Fibroblast of lung (primary cell): ENCODE data around the gene COG5. TPM values are rescaled to one million over a fixed set of nuclear protein-coding genes. Genes with fewer than 3 reads are reported as not detected.

Experiments
- DNase-seq, 2 donors: peaks; one replicate each; pipeline versions ENCODE4 v3.0.0 to v3.0.0-alpha.2; 2010; ENCODE audit warnings: low read depth in 2 of 2
- H2AFZ ChIP-seq: 2 replicates; pipeline ENCODE4 v1.5.1; 2012; ENCODE audit warnings: low read length, control low read depth, inconsistent platforms
- H3K27ac ChIP-seq: 2 replicates; pipeline ENCODE4 v1.5.1; 2011; ENCODE audit warnings: low read length, control low read depth; ENCODE audit not compliant: insufficient read depth
- H3K27me3 ChIP-seq: 2 replicates; pipeline ENCODE4 v1.5.1; 2011; ENCODE audit warnings: mild to moderate bottlenecking, low read length; ENCODE audit not compliant: control insufficient read depth, insufficient read depth
- H3K36me3 ChIP-seq: 2 replicates; pipeline ENCODE4 v1.5.1; 2011; ENCODE audit warnings: low read length; ENCODE audit not compliant: control insufficient read depth, insufficient read depth
- H3K4me1 ChIP-seq: 2 replicates; pipeline ENCODE4 v1.5.1; 2011; ENCODE audit warnings: low read length; ENCODE audit not compliant: control insufficient read depth, insufficient read depth; ENCODE audit errors: extremely low read depth
- H3K4me2 ChIP-seq: 2 replicates; pipeline ENCODE4 v1.5.1; 2011; ENCODE audit warnings: low read length, control low read depth; ENCODE audit not compliant: insufficient read depth; ENCODE audit errors: extremely low read depth
- H3K4me3 ChIP-seq, 4 experiments: fragments of 200-600 bp in 1 of 4; sonication (generic) in 1 of 4; replicated peaks in 1 of 4; 2 replicates each; pipeline ENCODE4 v1.5.1; 2011 to 2016; ENCODE audit warnings: low read length in 4 of 4, low read depth in 3 of 4, mild to moderate bottlenecking in 3 of 4, control low read depth in 2 of 4, inconsistent platforms in 1 of 4, mixed read lengths in 1 of 4; ENCODE audit not compliant: insufficient read depth in 1 of 4; ENCODE audit errors: control extremely low read depth in 1 of 4
- H3K79me2 ChIP-seq: 2 replicates; pipeline ENCODE4 v1.5.1; 2012; ENCODE audit warnings: mild to moderate bottlenecking, low read length, inconsistent platforms; ENCODE audit not compliant: control insufficient read depth, insufficient read depth
- H3K9ac ChIP-seq: 2 replicates; pipeline ENCODE4 v1.5.1; 2011; ENCODE audit warnings: mild to moderate bottlenecking, low read length, control low read depth; ENCODE audit not compliant: insufficient read depth
- H3K9me3 ChIP-seq: 2 replicates; pipeline ENCODE4 v1.5.1; 2012; ENCODE audit warnings: low read depth, low read length; ENCODE audit not compliant: control insufficient read depth, insufficient read depth
- H4K20me1 ChIP-seq: 2 replicates; pipeline ENCODE4 v1.5.1; 2011; ENCODE audit warnings: low read length; ENCODE audit not compliant: control insufficient read depth, insufficient read depth; ENCODE audit errors: extremely low read depth
- EZH2 ChIP-seq: IDR thresholded peaks from 2 replicates; pipeline ENCODE4 v1.5.1; 2012; ENCODE audit warnings: low read length, control low read depth, mild to moderate bottlenecking; ENCODE audit errors: missing control alignments
- polyA minus RNA-seq: library from RNA; depleted of rRNA, polyadenylated mRNA; stranded (reverse); fragments of >200 nt; gene quantifications from 2 replicates; pipeline ENCODE4 v1.2.3, GENCODE V29; 2011; ENCODE audit warnings: low replicate concordance
- polyA plus RNA-seq, 2 donors: library from polyadenylated mRNA; depleted of rRNA in 1 of 2; stranded (reverse) in 1 of 2; unstranded in 1 of 2; fragments of >200 nt; gene quantifications; 2 replicates each; pipeline ENCODE4 v1.2.1, GENCODE V29; 2011 to 2012; ENCODE audit warnings: missing spikeins in 1 of 2
- total RNA-seq: library from RNA; depleted of rRNA; stranded (reverse); fragments of >200 nt; gene quantifications from 2 replicates; pipeline ENCODE4 v1.2.1, GENCODE V29; 2014
- TF ChIP-seq, protein P1 (sequence below), 2 donors: IDR thresholded peaks in 1 of 2; conservative IDR thresholded peaks in 1 of 2; 1 replicate in 1 of 2; 2 replicates in 1 of 2; pipeline ENCODE4 v1.5.1; 2011 to 2012; ENCODE audit warnings: low read length in 2 of 2, control low read depth in 1 of 2, inconsistent platforms in 1 of 2, low read depth in 1 of 2, mild to moderate bottlenecking in 1 of 2

The COG5 gene
- total RNA-seq (28.2 and 34.5 TPM in 2 replicates), polyA plus RNA-seq (32.7 and 40.3 TPM in 2 replicates), polyA minus RNA-seq (9.8 and 17.0 TPM in 2 replicates)
- polyA plus RNA-seq (2012): 20.1 and 26.4 TPM in 2 replicates

GRCh38 chr7:107563775-107564552 lies at the start of gene COG5, which contains the start of gene DUS4L:
Gene COG5 (minus strand): TSS chr7:107563920. CDS start chr7:107563896, 24 bp downstream.
Gene DUS4L (plus strand): TSS chr7:107563971. CDS start chr7:107567071, 3,100 bp downstream.
- Histone ChIP-seq H3K9ac (peak within 1 kb of the TSS; percentile 96), H3K36me3 (no peaks in the 10 kb centered on the region), H3K27me3 (no peaks in the 10 kb centered on the region), H3K4me3 (peak within 1 kb of the TSS; percentile 83 to 99 (median 91)), H3K4me2 (peak within 1 kb of the TSS; percentile 93), H3K79me2 (peaks cover 8% of the 10 kb centered on the region), H4K20me1 (no peaks in the 10 kb centered on the region), H3K4me1 (peaks cover 8% of the 10 kb centered on the region), H3K27ac (peak within 1 kb of the TSS; percentile 95), H2AFZ (peak within 1 kb of the TSS; percentile 100), H3K9me3 (no peaks in the 10 kb centered on the region)
- peak; percentile 78 to 80 for DNase-seq
- no peak for TF ChIP-seq EZH2
- TF ChIP-seq, protein P1, sequence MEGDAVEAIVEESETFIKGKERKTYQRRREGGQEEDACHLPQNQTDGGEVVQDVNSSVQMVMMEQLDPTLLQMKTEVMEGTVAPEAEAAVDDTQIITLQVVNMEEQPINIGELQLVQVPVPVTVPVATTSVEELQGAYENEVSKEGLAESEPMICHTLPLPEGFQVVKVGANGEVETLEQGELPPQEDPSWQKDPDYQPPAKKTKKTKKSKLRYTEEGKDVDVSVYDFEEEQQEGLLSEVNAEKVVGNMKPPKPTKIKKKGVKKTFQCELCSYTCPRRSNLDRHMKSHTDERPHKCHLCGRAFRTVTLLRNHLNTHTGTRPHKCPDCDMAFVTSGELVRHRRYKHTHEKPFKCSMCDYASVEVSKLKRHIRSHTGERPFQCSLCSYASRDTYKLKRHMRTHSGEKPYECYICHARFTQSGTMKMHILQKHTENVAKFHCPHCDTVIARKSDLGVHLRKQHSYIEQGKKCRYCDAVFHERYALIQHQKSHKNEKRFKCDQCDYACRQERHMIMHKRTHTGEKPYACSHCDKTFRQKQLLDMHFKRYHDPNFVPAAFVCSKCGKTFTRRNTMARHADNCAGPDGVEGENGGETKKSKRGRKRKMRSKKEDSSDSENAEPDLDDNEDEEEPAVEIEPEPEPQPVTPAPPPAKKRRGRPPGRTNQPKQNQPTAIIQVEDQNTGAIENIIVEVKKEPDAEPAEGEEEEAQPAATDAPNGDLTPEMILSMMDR (conservative IDR thresholded peaks at IDR 0.05 in 1 of 2, IDR thresholded peaks at IDR 0.05 in 1 of 2; ENCODE audit: low read depth in 1 of 2, low read length in 2 of 2): no peak

- Histone ChIP-seq H3K36me3 (no peaks in the 10 kb centered on the region), H3K4me1 (no peaks in the 10 kb centered on the region), H3K9ac (no peak overlapping the region), H3K9me3 (no peaks in the 10 kb centered on the region), H3K27ac (no peak overlapping the region), H3K79me2 (no peaks in the 10 kb centered on the region), H3K4me2 (no peak overlapping the region), H4K20me1 (no peaks in the 10 kb centered on the region), H3K27me3 (no peaks in the 10 kb centered on the region), H2AFZ (no peak overlapping the region), H3K4me3 (no peak overlapping the region)
- no peak for TF ChIP-seq EZH2
- TF ChIP-seq, protein P1 (conservative IDR thresholded peaks at IDR 0.05 in 1 of 2, IDR thresholded peaks at IDR 0.05 in 1 of 2; ENCODE audit: low read depth in 1 of 2, low read length in 2 of 2): no peak
- no peak for DNase-seq
Measured at GRCh38 chr7:107613439-107613838, 49.7 kb upstream of the COG5 start.

GRCh38 chr7:107610323-107610722 lies 46.6 kb upstream of the COG5 start:
- H3K27ac ChIP-seq: no peak overlapping the region
- no peak overlapping the region for H3K4me3 ChIP-seq
- no peak for TF ChIP-seq EZH2
- TF ChIP-seq, protein P1 (conservative IDR thresholded peaks at IDR 0.05 in 1 of 2, IDR thresholded peaks at IDR 0.05 in 1 of 2; ENCODE audit: low read depth in 1 of 2, low read length in 2 of 2): no peak
- H3K9ac ChIP-seq: no peak overlapping the region
- H4K20me1 ChIP-seq: no peaks in the 10 kb centered on the region
- no peak overlapping the region for H3K4me2 ChIP-seq
- H3K4me1 ChIP-seq: no peaks in the 10 kb centered on the region
- H3K79me2 ChIP-seq: no peaks in the 10 kb centered on the region
- no peaks in the 10 kb centered on the region for H3K27me3 ChIP-seq
- peak; percentile 17 to 47 for DNase-seq
- H3K36me3 ChIP-seq: no peaks in the 10 kb centered on the region
- H2AFZ ChIP-seq: no peak overlapping the region
- no peaks in the 10 kb centered on the region for H3K9me3 ChIP-seq
